DND-41 (cell line): ENCODE results near the gene BCL6.

Experiments used
- EZH2 ChIP-seq: IDR thresholded peaks from 3 replicates; pipeline ENCODE4 v1.6.1; 2012; ENCODE audit warnings: borderline replicate concordance, low read depth, mild to moderate bottlenecking, moderate library complexity, low read length, inconsistent platforms; ENCODE audit not compliant: severe bottlenecking
- TF ChIP-seq, protein P1 (sequence below): IDR thresholded peaks from 2 replicates; pipeline ENCODE4 v1.5.1; 2012; ENCODE audit warnings: borderline replicate concordance, low read length, moderate library complexity, mild to moderate bottlenecking; ENCODE audit not compliant: poor library complexity, severe bottlenecking; ENCODE audit errors: extremely low read depth

DNA sequence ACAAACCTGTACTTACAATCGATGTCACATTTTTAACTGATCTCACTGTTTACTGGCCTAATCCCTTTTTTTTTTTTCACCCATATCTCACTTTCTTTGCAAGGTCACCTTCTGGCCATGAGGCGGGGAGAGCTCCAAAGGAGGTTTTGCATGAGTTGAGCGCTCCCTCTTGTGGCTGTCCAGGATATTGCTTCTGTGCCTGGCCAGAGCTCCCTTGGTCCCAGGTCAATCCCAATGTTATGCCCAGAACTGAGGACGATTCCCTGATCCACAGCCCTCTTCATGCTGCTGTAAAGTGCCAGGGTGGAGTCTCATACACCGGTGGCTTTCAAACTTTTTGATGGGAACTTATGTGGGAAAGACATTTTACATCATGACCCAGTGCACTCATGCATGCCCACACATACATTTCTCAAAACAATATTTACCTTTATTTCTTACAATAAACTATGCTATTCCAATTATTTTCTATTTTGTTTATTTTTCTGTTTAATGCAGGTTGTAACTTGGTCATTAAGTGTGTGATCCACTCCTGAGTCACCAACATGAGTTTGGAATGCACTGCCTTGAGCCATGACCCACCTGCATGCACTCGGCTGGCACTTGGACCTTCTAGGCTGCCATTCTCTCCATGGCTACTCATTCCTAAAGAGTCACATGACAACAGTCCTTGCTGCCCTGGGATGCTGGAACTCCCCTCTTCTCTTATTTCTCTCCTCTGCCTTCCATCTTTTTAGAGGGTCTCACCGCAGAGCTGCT lies 65.5 kb downstream of the BCL6 start:
- TF ChIP-seq, protein P1, sequence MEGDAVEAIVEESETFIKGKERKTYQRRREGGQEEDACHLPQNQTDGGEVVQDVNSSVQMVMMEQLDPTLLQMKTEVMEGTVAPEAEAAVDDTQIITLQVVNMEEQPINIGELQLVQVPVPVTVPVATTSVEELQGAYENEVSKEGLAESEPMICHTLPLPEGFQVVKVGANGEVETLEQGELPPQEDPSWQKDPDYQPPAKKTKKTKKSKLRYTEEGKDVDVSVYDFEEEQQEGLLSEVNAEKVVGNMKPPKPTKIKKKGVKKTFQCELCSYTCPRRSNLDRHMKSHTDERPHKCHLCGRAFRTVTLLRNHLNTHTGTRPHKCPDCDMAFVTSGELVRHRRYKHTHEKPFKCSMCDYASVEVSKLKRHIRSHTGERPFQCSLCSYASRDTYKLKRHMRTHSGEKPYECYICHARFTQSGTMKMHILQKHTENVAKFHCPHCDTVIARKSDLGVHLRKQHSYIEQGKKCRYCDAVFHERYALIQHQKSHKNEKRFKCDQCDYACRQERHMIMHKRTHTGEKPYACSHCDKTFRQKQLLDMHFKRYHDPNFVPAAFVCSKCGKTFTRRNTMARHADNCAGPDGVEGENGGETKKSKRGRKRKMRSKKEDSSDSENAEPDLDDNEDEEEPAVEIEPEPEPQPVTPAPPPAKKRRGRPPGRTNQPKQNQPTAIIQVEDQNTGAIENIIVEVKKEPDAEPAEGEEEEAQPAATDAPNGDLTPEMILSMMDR = peak; percentile 96
- no peak for TF ChIP-seq EZH2
